ACHN (cell line): ENCODE results near the gene ADGB.
A peak's percentile ranks its signal among the peaks of the same experiment; 100 is the strongest.
"Not testable (repeated sequence)": the region's sequence is repeated elsewhere in the genome, so short reads cannot be mapped to it uniquely, and the experiment has no call there.

ENCODE experiments used
- DNase-seq: peaks from one replicate; pipeline ENCODE4 v3.0.0-alpha.2; 2015
- in situ Hi-C: cut with HindIII; loops from 2 replicates; pipeline ENCODE4 v1.10.0; 2017; ENCODE audit warnings: low sequenced_read_pairs, low pct_ligation_motif_present, low pct_unique_long_range_greater_than_20kb

ADGB gene

GRCh38 chr6:146700078-146700686 is 101.4 kb downstream of the ADGB start:
- peak; percentile 78 for DNase-seq
- in situ Hi-C loops: no loop called here

GRCh38 chr6:146701632-146702031 is 102.9 kb downstream of the ADGB start:
- in situ Hi-C loops: no loop called here
- DNase-seq: no peak

DNA sequence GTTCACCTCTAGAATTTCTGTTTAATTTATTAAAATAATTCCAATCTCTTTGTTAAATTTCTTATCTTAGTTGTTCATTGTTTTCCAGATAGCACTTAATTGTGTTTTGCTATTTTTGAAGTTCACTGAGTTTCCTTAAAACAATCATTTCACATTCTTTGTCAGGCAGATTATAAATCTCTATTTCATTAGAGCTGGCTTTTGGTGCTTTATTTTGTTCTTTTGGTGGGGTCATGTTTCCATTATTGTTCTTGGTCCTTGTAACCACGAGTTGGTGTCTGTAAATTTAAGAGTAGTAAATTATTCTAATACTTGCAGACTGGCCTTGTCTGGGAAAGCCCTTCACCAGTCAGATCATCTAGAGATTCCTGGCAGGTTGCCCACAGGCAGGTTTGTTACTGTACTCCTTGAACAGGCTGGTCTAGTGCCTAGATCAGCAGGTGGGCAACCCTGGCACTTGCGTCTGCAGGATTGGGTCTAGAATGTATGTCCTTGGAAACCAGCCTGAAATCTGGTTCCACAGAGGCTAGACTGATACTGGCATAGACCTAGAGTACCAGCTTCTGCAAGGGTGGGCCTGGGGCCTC is 110.4 kb downstream of the ADGB start:
- no peak for DNase-seq
- in situ Hi-C loops: no loop called here

GRCh38 chr6:146719387-146719786 is 120.6 kb downstream of the ADGB start:
- no peak for DNase-seq
- in situ Hi-C loops: no loop called here

DNA sequence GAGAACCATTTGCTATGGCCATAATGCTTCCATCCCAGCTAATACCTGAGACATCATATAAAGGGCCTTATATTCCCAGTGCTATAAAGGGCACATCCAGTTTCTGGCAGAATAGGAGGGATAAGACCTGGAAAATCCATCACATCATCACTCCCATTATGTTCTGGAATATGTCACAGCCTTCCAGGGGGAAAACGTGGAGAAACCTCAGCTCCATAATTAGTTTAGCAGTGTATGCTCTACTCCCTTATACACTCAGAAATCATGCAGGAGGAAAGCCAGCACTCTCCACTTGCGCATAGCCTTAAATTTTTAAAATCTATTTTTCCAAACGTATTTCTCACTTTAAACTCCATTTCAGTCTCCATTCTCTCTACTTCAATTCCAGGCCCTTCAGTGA is 140.9 kb downstream of the ADGB start:
- DNase-seq: no peak
- in situ Hi-C loops: no loop called here

- no peak for DNase-seq
- in situ Hi-C loops: no loop called here
Measured at GRCh38 chr6:146741609-146742008, 142.8 kb downstream of the ADGB start.

GRCh38 chr6:146753306-146753705 is 154.5 kb downstream of the ADGB start:
- no peak for DNase-seq
- in situ Hi-C loops: no loop called here

GRCh38 chr6:146767632-146768031 is 168.9 kb downstream of the ADGB start:
- in situ Hi-C loops: no loop called here
- DNase-seq: no peak

DNA sequence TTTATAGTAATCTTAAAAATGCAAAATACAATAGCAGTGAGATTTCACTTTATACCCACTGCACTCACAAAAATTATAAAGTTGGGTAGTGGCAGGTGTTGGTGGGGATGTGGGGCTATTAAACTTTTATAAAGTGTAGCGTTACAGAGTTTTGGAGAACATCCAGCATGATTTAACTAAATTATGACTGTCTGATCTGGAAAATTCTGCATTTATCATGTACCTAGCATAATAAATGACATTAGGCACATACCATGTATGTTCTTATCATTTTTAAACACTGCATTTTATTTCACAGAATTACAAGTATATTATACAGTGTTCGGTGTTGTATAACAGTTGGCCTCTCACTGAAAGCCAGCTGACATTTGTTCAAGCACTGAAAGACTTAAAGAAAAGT is 169.9 kb downstream of the ADGB start:
- no peak for DNase-seq
- in situ Hi-C loops: no loop called here

DNA sequence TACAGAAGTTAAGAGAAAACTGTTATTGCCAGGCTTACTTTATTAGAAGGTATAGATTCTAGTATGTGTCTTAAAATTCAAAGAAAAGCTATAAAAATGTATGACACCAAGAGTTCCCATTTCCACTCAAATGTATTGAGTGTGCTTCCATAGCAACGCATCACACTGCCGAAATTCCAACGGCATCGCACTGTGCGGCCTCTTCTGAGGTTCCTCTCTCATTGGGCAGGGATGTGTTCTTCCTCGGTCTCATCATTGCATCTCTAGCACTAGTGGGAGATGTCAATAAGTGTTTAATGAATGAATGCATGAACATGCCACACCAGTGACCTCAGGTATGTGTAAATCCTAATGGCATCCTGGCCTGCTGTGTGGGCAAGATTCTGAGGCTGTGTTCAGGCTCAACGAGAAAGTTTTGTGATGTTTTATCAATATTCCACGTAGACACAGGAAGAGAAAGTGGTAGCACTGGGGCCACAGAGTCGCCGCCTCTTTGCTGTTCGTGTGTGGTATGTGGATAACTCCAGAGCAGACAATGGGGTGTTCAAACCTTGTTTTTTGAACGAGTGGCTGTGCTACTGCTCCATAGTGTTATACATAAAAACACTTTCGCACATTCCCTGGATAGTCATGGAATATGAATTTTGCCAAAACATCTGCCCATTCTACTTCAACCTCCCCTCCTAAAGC is 171.6 kb downstream of the ADGB start:
- in situ Hi-C loops: no loop called here
- DNase-seq: no peak

GRCh38 chr6:146770965-146771735 is 172.4 kb downstream of the ADGB start:
- in situ Hi-C loops: no loop called here

GRCh38 chr6:146775220-146775619 is 176.4 kb downstream of the ADGB start:
- in situ Hi-C loops: no loop called here
- DNase-seq: peak; percentile 6

More at GRCh38 chr6:146770965-146771735, 172.4 kb downstream of the ADGB start:
- no peak for DNase-seq

- DNase-seq: no peak
- in situ Hi-C loops: no loop called here
Measured at GRCh38 chr6:146781836-146782235, 183.1 kb downstream of the ADGB start.

DNA sequence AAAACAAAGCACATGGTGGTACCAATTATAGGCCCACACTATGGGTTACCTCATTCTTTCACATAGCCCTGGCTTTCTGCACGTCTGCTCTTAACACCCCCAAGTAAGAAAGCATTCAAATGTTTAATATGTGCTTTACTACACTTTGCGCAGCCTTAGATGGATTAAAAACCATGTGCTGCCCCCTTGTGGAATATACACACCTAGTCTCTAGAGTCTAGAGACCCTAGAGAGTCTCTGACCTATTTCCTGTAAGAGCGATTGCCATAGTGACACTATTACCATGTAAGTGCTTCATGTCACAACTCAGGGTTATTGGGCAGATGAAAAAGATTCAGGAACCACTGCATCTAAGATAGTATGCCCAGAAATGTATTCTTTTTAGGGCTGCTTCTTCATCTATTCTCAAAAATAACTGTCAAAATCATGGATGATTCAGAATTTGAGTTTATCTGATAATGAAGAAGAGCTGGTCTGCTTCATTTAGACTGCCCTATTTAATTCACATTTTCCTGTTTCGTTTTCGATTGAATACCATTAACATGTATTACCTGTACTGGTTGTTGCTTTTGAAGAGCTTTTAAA is 186.3 kb downstream of the ADGB start:
- in situ Hi-C loops: no loop called here
- peak; percentile 45 for DNase-seq

DNA sequence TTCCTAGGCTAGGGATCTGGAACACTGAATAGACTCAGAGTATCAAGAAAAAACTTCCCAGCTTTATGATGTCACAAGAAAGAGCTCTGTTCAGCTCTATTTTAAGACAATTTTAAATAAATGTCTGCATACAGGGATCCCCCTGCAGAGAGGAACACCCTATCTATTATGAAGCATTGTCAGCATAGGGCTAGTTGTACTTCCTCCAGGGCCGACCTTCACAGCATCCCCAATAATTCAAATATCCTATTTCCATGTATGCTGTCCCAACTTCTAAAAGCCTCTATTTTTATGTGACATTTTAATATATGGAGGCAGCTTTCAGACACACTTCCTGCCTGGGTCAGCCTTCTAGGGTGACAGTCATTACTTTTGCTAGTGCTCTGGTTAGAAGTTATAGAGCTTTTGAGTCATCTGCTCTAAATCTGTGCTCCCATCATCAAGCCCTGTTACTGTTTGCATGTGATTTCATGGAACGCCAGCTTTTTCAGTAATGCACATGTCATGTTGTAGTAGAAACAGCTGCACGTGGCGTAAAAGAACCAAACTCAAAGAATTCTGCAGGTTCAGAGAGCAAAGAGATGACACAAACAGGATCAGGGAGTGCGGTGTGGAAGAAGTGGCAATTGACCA is 189.2 kb downstream of the ADGB start:
- no peak for DNase-seq
- in situ Hi-C loops: no loop called here

GRCh38 chr6:146790561-146791091 is 191.9 kb downstream of the ADGB start:
- in situ Hi-C loops: no loop called here
- DNase-seq: no peak

DNA sequence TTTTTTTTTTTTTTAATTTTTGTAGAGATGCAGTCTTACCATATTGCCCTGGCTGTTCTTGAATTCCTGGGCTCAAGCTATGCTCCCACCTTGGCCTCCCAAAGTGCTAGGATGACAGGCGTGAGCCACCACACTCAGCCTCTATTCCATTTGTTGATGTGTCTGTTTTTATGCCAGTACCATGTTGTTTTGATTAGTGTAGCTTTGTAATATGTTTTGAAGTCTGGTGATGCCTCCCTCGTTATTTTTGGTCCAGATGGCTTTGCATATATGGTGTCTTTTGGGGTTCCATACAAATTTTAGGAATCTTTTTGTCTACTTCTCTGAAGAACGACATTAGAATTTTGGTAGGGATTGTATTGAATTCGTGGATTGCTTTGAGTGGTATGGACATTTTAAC is 193.2 kb downstream of the ADGB start:
- in situ Hi-C loops: no loop called here
- no peak for DNase-seq

- in situ Hi-C loops, DNase-seq: not testable (repeated sequence)
Measured at GRCh38 chr6:146793218-146793617, 194.4 kb downstream of the ADGB start.
